ENCODE data around the gene OR52K2.
"Not testable (repeated sequence)": the region's sequence is repeated elsewhere in the genome, so short reads cannot be mapped to it uniquely, and the experiment has no call there.

OR52K2 gene

GRCh38 chr11:4481240-4481582 lies 32.1 kb downstream of the OR52K2 start:
- DNase-seq: no peak

- DNase-seq: no peak
Observed at GRCh38 chr11:4482445-4482844, 33.4 kb downstream of the OR52K2 start, which contains the start of gene OR52K1. Gene OR52K1, plus strand, starts transcription at chr11:4482646. Its CDS starts 6,255 bp downstream, at chr11:4488901.

GRCh38 chr11:4484310-4484709 lies 35.2 kb downstream of the OR52K2 start:
- no peak for DNase-seq

- not testable (repeated sequence) for DNase-seq
Observed at GRCh38 chr11:4491405-4491804, 42.3 kb downstream of the OR52K2 start.

- DNase-seq: no peak
Observed at GRCh38 chr11:4491878-4492606, 42.9 kb downstream of the OR52K2 start.

GRCh38 chr11:4493480-4493818 lies 44.4 kb downstream of the OR52K2 start:
- DNase-seq: no peak

GRCh38 chr11:4495487-4495886 lies 46.4 kb downstream of the OR52K2 start:
- no peak for DNase-seq

GRCh38 chr11:4495986-4496385 lies 46.9 kb downstream of the OR52K2 start:
- no peak for DNase-seq

GRCh38 chr11:4496557-4497248 lies 47.6 kb downstream of the OR52K2 start:
- no peak for DNase-seq
